Measurements from ENCODE around the gene GPR158.
"Not testable (repeated sequence)": the region's sequence is repeated elsewhere in the genome, so short reads cannot be mapped to it uniquely, and the experiment has no call there.

GPR158 gene

GRCh38 chr10:25304606-25305005 lies 129.8 kb downstream of the GPR158 start:
- no peak for DNase-seq

- no peak for DNase-seq
Measured at GRCh38 chr10:25306386-25306785, 131.6 kb downstream of the GPR158 start.

GRCh38 chr10:25308278-25308677 lies 133.5 kb downstream of the GPR158 start:
- no peak for DNase-seq

GRCh38 chr10:25317596-25318211 lies 142.9 kb downstream of the GPR158 start:
- DNase-seq = not testable (repeated sequence)

GRCh38 chr10:25327273-25327672 lies 152.5 kb downstream of the GPR158 start:
- DNase-seq = no peak

- no peak for DNase-seq
Measured at GRCh38 chr10:25328361-25328760, 153.6 kb downstream of the GPR158 start.

- not testable (repeated sequence) for DNase-seq
Measured at GRCh38 chr10:25329587-25329986, 154.8 kb downstream of the GPR158 start.

GRCh38 chr10:25334445-25334844 lies 159.6 kb downstream of the GPR158 start:
- no peak for DNase-seq

GRCh38 chr10:25336330-25336729 lies 161.5 kb downstream of the GPR158 start:
- no peak for DNase-seq

- no peak for DNase-seq
Measured at GRCh38 chr10:25338271-25338670, 163.5 kb downstream of the GPR158 start.

GRCh38 chr10:25339966-25340365 lies 165.2 kb downstream of the GPR158 start:
- DNase-seq = no peak

GRCh38 chr10:25349520-25349919 lies 174.7 kb downstream of the GPR158 start:
- no peak for DNase-seq

- no peak for DNase-seq
Measured at GRCh38 chr10:25356609-25357008, 181.8 kb downstream of the GPR158 start.

- no peak for DNase-seq
Measured at GRCh38 chr10:25357269-25357668, 182.5 kb downstream of the GPR158 start.

- DNase-seq = no peak
Measured at GRCh38 chr10:25382029-25382810, 207.4 kb downstream of the GPR158 start.

- DNase-seq = not testable (repeated sequence)
Measured at GRCh38 chr10:25382901-25383300, 208.1 kb downstream of the GPR158 start.

GRCh38 chr10:25383686-25384085 lies 208.9 kb downstream of the GPR158 start:
- DNase-seq = no peak

GRCh38 chr10:25384618-25385017 lies 209.8 kb downstream of the GPR158 start:
- DNase-seq = no peak

- DNase-seq = no peak
Measured at GRCh38 chr10:25388188-25388861, 213.5 kb downstream of the GPR158 start.

GRCh38 chr10:25388862-25389206 lies 214.0 kb downstream of the GPR158 start:
- DNase-seq = no peak

GRCh38 chr10:25390733-25391132 lies 215.9 kb downstream of the GPR158 start:
- no peak for DNase-seq

- no peak for DNase-seq
Measured at GRCh38 chr10:25392132-25392531, 217.3 kb downstream of the GPR158 start.

- no peak for DNase-seq
Measured at GRCh38 chr10:25393621-25394020, 218.8 kb downstream of the GPR158 start.

GRCh38 chr10:25398680-25399079 lies 223.9 kb downstream of the GPR158 start:
- no peak for DNase-seq
